Lower leg skin (tissue), 3 donors: Measurements from ENCODE around the gene ZFPM1.

Experiments
- POLR2A ChIP-seq, 2 donors: fragments of 450-650 bp; IDR thresholded peaks; one replicate each; pipeline ENCODE4 v1.6.1; 2016 to 2017; ENCODE audit warnings: antibody characterized with exemption in 2 of 2, mild to moderate bottlenecking in 1 of 2, moderate library complexity in 1 of 2
- TF ChIP-seq, protein P1 (sequence below), 3 donors: fragments of 450-650 bp; IDR thresholded peaks; one replicate each; pipeline ENCODE4 v1.5.1; 2016; ENCODE audit warnings: antibody characterized with exemption in 3 of 3, mild to moderate bottlenecking in 3 of 3, moderate library complexity in 2 of 3

DNA sequence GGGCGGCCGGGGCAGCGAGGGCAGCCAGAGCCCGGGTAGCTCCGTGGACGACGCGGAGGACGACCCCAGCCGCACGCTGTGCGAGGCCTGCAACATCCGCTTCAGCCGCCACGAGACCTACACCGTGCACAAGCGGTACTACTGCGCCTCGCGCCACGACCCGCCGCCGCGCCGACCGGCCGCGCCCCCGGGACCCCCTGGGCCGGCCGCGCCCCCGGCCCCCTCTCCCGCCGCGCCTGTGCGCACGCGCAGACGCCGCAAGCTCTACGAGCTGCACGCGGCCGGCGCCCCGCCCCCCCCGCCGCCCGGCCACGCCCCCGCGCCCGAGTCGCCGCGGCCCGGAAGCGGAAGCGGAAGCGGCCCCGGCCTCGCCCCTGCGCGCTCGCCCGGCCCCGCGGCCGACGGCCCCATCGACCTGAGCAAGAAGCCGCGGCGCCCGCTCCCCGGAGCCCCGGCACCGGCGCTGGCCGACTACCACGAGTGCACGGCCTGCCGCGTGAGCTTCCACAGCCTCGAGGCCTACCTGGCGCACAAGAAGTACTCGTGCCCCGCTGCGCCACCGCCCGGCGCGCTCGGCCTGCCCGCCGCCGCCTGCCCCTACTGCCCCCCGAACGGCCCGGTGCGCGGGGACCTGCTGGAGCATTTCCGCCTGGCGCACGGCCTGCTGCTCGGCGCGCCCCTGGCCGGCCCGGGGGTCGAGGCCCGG, 81.0 kb downstream of the ZFPM1 start:
- TF ChIP-seq, protein P1, sequence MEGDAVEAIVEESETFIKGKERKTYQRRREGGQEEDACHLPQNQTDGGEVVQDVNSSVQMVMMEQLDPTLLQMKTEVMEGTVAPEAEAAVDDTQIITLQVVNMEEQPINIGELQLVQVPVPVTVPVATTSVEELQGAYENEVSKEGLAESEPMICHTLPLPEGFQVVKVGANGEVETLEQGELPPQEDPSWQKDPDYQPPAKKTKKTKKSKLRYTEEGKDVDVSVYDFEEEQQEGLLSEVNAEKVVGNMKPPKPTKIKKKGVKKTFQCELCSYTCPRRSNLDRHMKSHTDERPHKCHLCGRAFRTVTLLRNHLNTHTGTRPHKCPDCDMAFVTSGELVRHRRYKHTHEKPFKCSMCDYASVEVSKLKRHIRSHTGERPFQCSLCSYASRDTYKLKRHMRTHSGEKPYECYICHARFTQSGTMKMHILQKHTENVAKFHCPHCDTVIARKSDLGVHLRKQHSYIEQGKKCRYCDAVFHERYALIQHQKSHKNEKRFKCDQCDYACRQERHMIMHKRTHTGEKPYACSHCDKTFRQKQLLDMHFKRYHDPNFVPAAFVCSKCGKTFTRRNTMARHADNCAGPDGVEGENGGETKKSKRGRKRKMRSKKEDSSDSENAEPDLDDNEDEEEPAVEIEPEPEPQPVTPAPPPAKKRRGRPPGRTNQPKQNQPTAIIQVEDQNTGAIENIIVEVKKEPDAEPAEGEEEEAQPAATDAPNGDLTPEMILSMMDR (IDR thresholded peaks at IDR 0.05) = no peak
- no peak for TF ChIP-seq POLR2A (IDR thresholded peaks at IDR 0.05)
